ENCODE results near the gene OR7G2.
"Not testable (repeated sequence)": the region's sequence is repeated elsewhere in the genome, so short reads cannot be mapped to it uniquely, and the experiment has no call there.

OR7G2 gene

DNA sequence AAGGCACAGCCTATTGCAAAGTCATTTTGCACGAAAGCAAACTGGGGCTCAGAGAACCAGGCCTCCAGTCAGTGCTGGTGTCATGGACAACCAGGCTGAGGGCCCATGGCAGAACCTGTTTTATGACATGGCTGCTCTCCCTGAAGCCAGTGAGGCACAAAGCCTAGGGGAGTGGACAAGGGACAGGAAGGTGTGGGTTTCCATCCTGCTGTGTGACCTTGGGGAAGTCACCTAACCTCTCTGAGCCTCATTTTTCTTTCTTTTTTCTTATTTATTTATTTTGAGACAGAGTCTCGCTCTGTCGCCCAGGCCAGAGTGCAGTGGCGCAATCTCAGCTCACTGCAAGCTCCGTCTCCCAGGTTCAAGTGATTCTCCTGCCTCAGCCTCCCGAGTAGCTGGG is 35.6 kb downstream of the OR7G2 start:
- not testable (repeated sequence) for DNase-seq

DNA sequence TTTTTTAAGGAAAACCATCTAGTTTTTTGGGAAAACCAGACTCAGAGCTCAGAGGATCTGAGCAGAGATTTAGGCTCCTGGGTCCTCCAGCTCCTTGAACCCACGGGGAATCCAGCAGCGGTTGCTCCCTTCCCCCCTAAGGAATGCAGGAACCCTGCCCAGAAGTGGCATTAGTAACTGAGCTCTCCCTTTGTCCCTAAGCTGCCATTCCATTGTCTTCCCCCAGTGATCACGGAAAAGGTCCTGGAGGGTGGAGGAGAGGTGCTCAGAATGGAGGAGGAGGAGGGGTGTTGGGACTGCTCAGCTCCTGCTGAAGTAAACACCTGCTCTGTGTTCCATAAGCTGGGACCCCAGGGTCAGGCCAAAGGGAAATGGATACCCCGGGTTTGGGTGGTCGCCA is 37.2 kb downstream of the OR7G2 start:
- no peak for DNase-seq

DNA sequence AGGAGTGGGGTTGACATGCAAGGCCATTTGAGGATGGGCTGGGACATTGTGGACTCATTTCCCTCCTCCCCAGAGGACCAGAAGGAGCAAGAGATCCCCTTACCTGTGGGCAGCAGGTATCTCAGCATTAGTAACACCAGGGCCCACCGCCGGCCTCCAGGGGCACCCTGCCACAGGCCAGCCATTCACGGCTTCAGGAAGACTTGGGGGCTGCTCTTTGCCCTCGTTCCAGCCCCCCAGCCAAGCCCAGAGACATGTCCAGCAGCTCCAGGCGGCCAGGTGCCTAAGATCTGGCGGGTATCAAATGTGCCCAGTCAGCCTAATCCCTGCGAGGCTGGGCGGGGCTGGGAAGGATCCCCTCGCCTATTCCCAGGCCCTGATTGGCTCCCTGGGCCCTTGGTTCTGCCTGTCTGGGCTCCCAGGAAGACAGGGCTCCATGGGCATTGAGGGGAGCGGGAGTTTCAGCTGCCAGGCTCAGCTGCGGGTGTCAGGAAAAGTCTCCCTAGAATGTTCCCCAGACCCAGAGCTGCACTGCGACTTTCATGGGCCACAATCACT is 41.7 kb downstream of the OR7G2 start:
- DNase-seq, result no peak

GRCh38 chr19:9061879-9062278 is 45.4 kb downstream of the OR7G2 start:
- DNase-seq, result no peak

DNA sequence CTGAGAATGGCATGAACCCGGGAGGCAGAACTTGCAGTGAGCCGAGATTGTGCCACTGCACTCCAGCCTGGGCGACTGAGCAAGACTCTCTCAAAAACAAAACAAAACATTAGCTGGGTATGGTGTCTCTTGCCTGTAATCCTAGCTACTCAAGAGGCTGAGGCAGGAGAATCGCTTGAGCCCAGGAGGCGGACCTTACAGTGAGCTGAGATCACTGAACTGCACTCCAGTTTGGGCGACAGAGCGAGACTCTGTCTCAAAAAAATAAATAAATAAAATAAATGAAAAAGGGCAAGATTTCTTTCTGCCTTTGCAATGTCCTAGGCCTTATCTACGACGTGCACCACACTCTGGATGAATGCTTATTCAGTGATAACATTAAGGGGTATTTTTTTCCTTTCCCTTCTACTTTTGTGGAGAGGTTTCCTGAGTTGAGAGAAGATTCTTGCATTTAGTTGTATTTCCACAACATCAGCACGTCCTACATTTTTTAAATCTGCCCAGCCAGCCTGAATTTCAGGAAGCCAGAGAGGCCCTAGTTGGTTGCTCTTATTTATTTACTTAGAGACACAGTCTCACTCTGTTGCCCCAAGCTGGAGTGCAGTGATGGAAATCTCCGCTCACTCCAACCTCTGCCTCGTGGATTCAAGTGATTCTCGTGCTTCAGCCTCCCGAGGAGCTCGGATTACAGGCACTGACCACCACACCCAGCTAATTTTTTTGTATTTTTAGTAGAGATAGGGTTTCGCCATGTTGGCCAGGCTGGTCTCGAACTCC is 46.5 kb downstream of the OR7G2 start:
- no peak for DNase-seq

DNA sequence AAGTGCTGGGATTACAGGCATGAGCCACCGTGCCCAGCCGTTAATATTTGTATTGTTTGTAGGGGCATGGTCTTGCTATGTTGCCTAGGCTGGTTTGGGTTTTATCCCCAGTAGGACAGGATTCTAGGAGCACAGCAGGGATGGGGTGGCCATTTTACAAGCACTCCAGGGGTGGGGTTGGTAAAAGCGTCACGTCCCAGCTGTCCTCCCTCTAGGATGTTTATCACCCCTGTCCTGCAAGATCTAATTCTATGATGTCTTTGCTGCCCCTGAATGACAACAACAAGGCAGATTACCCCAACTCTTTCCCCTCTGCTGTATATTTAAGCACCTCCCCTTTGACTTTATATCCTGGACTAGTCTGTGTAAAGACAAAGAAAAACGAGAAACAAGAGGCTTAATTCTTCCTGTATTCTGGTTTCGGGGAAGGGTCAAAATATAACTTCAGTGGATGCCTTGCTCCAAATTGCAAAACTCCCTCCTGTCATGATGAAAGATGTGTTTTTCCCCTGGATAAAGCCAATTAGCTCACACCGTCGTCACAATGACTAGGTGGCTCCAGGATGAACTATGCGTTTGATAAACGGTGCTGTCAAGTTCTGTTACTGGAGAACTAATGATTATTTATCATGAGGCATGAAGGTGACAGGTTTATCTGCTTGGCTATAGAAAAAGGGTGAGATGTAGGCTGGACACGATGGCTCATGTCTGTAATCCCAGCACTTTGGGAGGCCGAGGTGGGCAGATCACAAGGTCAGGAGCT is 48.2 kb downstream of the OR7G2 start:
- DNase-seq, result no peak

DNA sequence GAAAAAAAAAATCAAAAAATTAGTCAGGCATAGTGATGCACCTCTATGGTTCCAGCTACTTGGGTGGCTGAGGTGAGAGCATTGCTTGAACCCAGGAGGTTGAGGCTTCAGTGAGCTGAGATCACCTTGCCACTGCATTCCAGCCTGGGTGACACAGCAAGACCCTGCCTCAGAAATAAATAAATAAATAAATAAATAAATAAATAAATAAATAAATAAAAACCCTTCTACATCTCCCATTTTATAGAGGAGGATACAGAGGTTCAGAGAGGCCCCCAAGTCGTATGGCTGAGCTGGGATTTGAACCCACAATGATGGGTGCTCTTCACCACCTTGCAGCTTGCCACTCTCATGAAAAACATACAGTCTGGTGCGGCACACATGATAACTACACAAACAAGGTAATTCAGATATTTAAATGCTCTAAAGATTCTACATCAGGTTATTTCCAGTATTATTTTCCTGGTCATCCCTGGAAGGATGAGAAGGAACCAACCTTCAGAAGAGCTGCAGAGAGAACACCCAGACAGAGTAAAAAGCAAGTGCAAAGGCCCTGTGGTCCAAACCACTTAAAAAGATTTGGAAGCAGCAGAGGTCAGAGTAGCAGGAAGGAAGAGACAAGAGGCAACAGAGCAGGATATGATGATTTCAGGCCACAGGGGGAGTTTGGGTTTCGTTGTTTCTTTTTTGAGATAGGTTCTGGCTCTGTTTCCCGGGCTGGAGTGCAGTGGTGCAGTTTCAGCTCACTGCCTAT is 49.6 kb downstream of the OR7G2 start:
- DNase-seq, result no peak

- DNase-seq, result not testable (repeated sequence)
Measured at GRCh38 chr19:9056131-9056530, 51.1 kb downstream of the OR7G2 start.

- no peak for DNase-seq
Measured at GRCh38 chr19:9054765-9055164, 52.5 kb downstream of the OR7G2 start.

DNA sequence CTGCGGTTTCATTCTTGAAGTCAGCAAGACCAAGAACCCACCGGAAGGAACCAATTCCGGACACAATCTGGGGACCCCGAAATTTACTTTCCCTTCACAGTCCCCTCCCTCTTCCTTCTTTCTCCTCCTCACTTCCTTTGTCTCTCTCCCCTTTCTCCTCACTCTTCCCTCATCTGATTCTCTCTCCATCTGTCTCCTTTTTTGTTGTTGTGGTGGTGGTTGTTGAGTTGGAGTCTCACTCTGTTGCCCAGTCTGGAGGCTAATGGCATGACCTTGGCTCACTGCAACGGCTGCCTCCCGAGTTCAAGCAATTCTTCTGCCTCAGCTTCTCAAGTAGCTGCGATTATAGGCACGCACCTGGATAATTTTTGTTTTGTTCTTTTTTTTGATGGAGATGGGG is 53.1 kb downstream of the OR7G2 start:
- DNase-seq, result no peak

- DNase-seq, result not testable (repeated sequence)
Measured at GRCh38 chr19:9053674-9054073, 53.6 kb downstream of the OR7G2 start.

- no peak for DNase-seq
Measured at GRCh38 chr19:9052894-9053293, 54.4 kb downstream of the OR7G2 start.
